IPS DF 6.9 (cell line): Measurements from ENCODE around the gene TMED8.

Experiments
- DNase-seq: peaks from one replicate; pipeline ENCODE4 v3.0.0-alpha.2; 2013; ENCODE audit warnings: low read depth, low spot score
- H3K27ac ChIP-seq: one replicate; pipeline ENCODE4 v1.5.1; 2013; ENCODE audit warnings: low read length, control low read depth
- H3K27me3 ChIP-seq: 2 replicates; pipeline ENCODE4 v1.6.1; 2013; ENCODE audit warnings: mild to moderate bottlenecking, low read length; ENCODE audit not compliant: control insufficient read depth, insufficient read depth
- H3K36me3 ChIP-seq: 2 replicates; pipeline ENCODE4 v1.6.1; 2013; ENCODE audit warnings: low read length; ENCODE audit not compliant: control insufficient read depth, insufficient read depth
- H3K4me1 ChIP-seq: 2 replicates; pipeline ENCODE4 v1.6.1; 2013; ENCODE audit warnings: low read length; ENCODE audit not compliant: control insufficient read depth, insufficient read depth
- H3K4me3 ChIP-seq: 2 replicates; pipeline ENCODE4 v1.5.1; 2013; ENCODE audit warnings: mild to moderate bottlenecking, low read length
- H3K9me3 ChIP-seq: 2 replicates; pipeline ENCODE4 v1.6.1; 2013; ENCODE audit warnings: low read length, inconsistent platforms; ENCODE audit not compliant: control insufficient read depth, insufficient read depth
- WGBS: extraction: QIAGEN DNeasy Blood & Tissue Kit; methylation state at CpG from one replicate; pipeline ENCODE4 v1.1.7; 2013; ENCODE audit warnings: mixed read lengths, missing lambda C conversion rate; ENCODE audit not compliant: insufficient read length, insufficient coverage; 5-methylcytosine and 5-hydroxymethylcytosine counted together

TMED8 gene

DNA sequence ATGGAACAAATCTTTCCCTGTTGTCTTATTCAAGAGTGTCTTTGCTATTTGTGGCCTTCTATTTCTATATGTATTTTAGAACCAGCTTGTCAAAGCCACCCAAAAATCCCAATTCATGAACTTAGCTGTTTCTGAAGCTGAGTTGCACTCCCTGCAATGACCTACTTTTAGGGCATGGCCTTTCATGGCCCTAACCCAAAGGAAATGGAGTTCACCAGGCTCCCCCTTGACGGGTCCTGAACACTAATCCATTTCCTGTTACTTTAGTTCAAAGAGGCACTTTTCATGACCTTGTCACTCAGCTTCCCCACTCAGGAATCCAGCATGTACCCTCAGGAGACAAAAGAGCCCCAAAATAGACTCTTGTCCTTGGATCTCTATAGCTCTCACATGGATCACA lies 7.6 kb downstream of the TMED8 start:
- H3K4me1 ChIP-seq: no peaks in the 10 kb centered on the region; the same call in 1 of the 2 replicates
- no CpG with 5 or more reads among the region's 1 CpG for WGBS

DNA sequence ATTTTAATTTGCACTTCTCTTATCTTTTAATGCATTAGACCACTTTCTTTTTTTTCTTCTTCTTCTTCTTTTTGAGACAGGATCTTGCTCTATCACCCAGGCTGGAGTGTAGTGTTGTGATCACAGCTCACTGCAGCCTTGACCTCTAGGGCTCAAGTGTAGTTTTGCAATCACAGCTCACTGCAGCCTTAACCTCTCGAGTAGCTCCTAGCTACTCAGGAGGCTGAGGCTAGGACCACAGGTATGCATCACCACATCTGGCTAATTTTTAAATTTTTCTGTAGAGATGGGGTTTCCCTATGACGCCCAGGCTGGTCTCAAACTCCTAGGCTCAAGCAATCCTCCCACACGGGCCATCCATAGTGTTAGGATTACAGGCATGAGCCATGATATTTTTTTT lies 12.7 kb downstream of the TMED8 start:
- Histone ChIP-seq H3K9me3 (no peaks in the 10 kb centered on the region), H3K27me3 (no peaks in the 10 kb centered on the region), H3K4me3 (no peak overlapping the region), H3K4me1 (no peaks in the 10 kb centered on the region; the same call in 1 of the 2 replicates), H3K27ac (no peak overlapping the region), H3K36me3 (no peaks in the 10 kb centered on the region)
- DNase-seq: no peak
- WGBS: no CpG with 5 or more reads among the region's 3 CpGs

More for the DNA sequence above, 7.6 kb downstream of the TMED8 start:
- Histone ChIP-seq H3K36me3 (no peaks in the 10 kb centered on the region), H3K27ac (no peak overlapping the region), H3K27me3 (no peaks in the 10 kb centered on the region), H3K9me3 (no peaks in the 10 kb centered on the region), H3K4me3 (no peak overlapping the region)
- DNase-seq: no peak

GRCh38 chr14:77359626-77360025 lies 17.3 kb downstream of the TMED8 start:
- H3K4me3 ChIP-seq: no peak overlapping the region
- no peaks in the 10 kb centered on the region for H3K9me3 ChIP-seq
- no peaks in the 10 kb centered on the region for H3K27me3 ChIP-seq
- no peaks in the 10 kb centered on the region; the same call in 1 of the 2 replicates for H3K4me1 ChIP-seq
- H3K36me3 ChIP-seq: no peaks in the 10 kb centered on the region
- no CpG with 5 or more reads among the region's 1 CpG for WGBS
- DNase-seq: no peak
- H3K27ac ChIP-seq: no peak overlapping the region

- Histone ChIP-seq H3K36me3 (no peaks in the 10 kb centered on the region), H3K27ac (no peak overlapping the region), H3K9me3 (no peaks in the 10 kb centered on the region), H3K27me3 (no peaks in the 10 kb centered on the region), H3K4me3 (no peak overlapping the region), H3K4me1 (no peaks in the 10 kb centered on the region)
- DNase-seq: no peak
- no CpG with 5 or more reads among the region's 4 CpGs for WGBS
These were observed 20.0 kb downstream of the TMED8 start for GRCh38 chr14:77356899-77357298.

GRCh38 chr14:77355811-77356210 lies 21.1 kb downstream of the TMED8 start:
- no peak overlapping the region for H3K4me3 ChIP-seq
- whole genome bisulfite sequencing: no CpG with 5 or more reads among the region's 4 CpGs
- H3K36me3 ChIP-seq: no peaks in the 10 kb centered on the region

GRCh38 chr14:77353469-77354141 lies 23.3 kb downstream of the TMED8 start:
- H3K9me3 ChIP-seq: no peaks in the 10 kb centered on the region
- DNase-seq: no peak
- no peak overlapping the region for H3K4me3 ChIP-seq
- no CpG with 5 or more reads among the region's 5 CpGs for WGBS
- no peaks in the 10 kb centered on the region for H3K4me1 ChIP-seq
- H3K27ac ChIP-seq: no peak overlapping the region
- no peaks in the 10 kb centered on the region for H3K27me3 ChIP-seq
- no peaks in the 10 kb centered on the region for H3K36me3 ChIP-seq

More at GRCh38 chr14:77355811-77356210, 21.1 kb downstream of the TMED8 start:
- no peak for DNase-seq
- Histone ChIP-seq H3K27me3 (no peaks in the 10 kb centered on the region), H3K9me3 (no peaks in the 10 kb centered on the region), H3K4me1 (no peaks in the 10 kb centered on the region), H3K27ac (no peak overlapping the region)

- H3K36me3 ChIP-seq: no peaks in the 10 kb centered on the region
- H3K9me3 ChIP-seq: no peaks in the 10 kb centered on the region
- H3K27me3 ChIP-seq: no peaks in the 10 kb centered on the region
- no CpG with 5 or more reads among the region's 3 CpGs for WGBS
- no peak overlapping the region for H3K4me3 ChIP-seq
- no peak overlapping the region for H3K27ac ChIP-seq
- no peak for DNase-seq
- 0 out of 2 replicates have a peak, but pooled peaks cover 2% of the 10 kb centered on the region for H3K4me1 ChIP-seq
These were observed 29.1 kb downstream of the TMED8 start for GRCh38 chr14:77347751-77348150.

GRCh38 chr14:77346495-77346894 lies 30.4 kb downstream of the TMED8 start:
- DNase-seq: no peak
- 0 out of 2 replicates have a peak, but pooled peaks cover 2% of the 10 kb centered on the region for H3K4me1 ChIP-seq
- no peak overlapping the region for H3K4me3 ChIP-seq
- no peaks in the 10 kb centered on the region for H3K36me3 ChIP-seq
- H3K27ac ChIP-seq: no peak overlapping the region
- no peaks in the 10 kb centered on the region for H3K27me3 ChIP-seq
- WGBS: no CpG with 5 or more reads among the region's 2 CpGs
- H3K9me3 ChIP-seq: no peaks in the 10 kb centered on the region

GRCh38 chr14:77344377-77344996 lies 32.4 kb downstream of the TMED8 start:
- H3K27me3 ChIP-seq: no peaks in the 10 kb centered on the region
- no peak overlapping the region for H3K27ac ChIP-seq
- peaks cover 6% of the 10 kb centered on the region; the same call in 1 of the 2 replicates for H3K4me1 ChIP-seq
- no peaks in the 10 kb centered on the region for H3K36me3 ChIP-seq
- DNase-seq: no peak
- no CpG with 5 or more reads among the region's 3 CpGs for WGBS
- no peaks in the 10 kb centered on the region for H3K9me3 ChIP-seq
- H3K4me3 ChIP-seq: no peak overlapping the region

- Histone ChIP-seq H3K36me3 (no peaks in the 10 kb centered on the region), H3K4me3 (no peak overlapping the region), H3K27ac (no peak overlapping the region), H3K27me3 (no peaks in the 10 kb centered on the region), H3K9me3 (no peaks in the 10 kb centered on the region), H3K4me1 (peaks cover 6% of the 10 kb centered on the region; the same call in 1 of the 2 replicates)
- no CpG with 5 or more reads among the region's 2 CpGs for WGBS
- no peak for DNase-seq
These were observed 33.2 kb downstream of the TMED8 start for GRCh38 chr14:77343662-77344061.
